H1 (cell line): Measurements from ENCODE around the gene SLC4A11. TPM values are rescaled to one million over a fixed set of nuclear protein-coding genes. Genes with fewer than 3 reads are reported as not detected.

Experiments
- CTCF ChIA-PET: fragments of 300-600 bp; sonication (Branson Sonifier 250); formaldehyde crosslinking; loops from one replicate; lab custom pipeline; 2021; ENCODE audit not compliant: partially characterized antibody; lab: Charles Lee
- POLR2A ChIA-PET: fragments of 300-600 bp; sonication (Branson Sonifier 250); formaldehyde crosslinking; loops from one replicate; lab custom pipeline; 2021; ENCODE audit warnings: inconsistent platforms; ENCODE audit not compliant: partially characterized antibody; lab: Charles Lee
- DNase-seq, 2 experiments: peaks; one replicate each; pipeline versions ENCODE4 v3.0.0 to v3.0.0-alpha.2; 2010 to 2022; ENCODE audit warnings: low spot score in 2 of 2, low read depth in 1 of 2, mixed read lengths in 1 of 2
- FAIRE-seq: peaks from 2 replicates; lab custom pipeline; 2011; peaks lifted over from hg19 to GRCh38; lab: Jason Lieb, UNC
- H2AFZ ChIP-seq: 2 replicates; pipeline ENCODE4 v1.8.1; 2012; ENCODE audit warnings: low read length, inconsistent platforms
- H2AK5ac ChIP-seq: 2 replicates; pipeline ENCODE4 v1.6.1; 2013; ENCODE audit warnings: low read depth, low read length
- H2BK120ac ChIP-seq: replicated peaks from 2 replicates; pipeline ENCODE3; 2013; ENCODE audit warnings: low read depth, low read length, inconsistent platforms
- H2BK12ac ChIP-seq: 2 replicates; pipeline ENCODE4 v1.6.1; 2013; ENCODE audit warnings: low read depth, low read length
- H2BK15ac ChIP-seq: 2 replicates; pipeline ENCODE4 v1.6.1; 2013; ENCODE audit warnings: low read length
- H2BK20ac ChIP-seq: 2 replicates; pipeline ENCODE4 v1.6.1; 2013; ENCODE audit warnings: low read length
- H2BK5ac ChIP-seq: 2 replicates; pipeline ENCODE4 v1.6.1; 2013; ENCODE audit warnings: low read depth, low read length
- H3K14ac ChIP-seq: 2 replicates; pipeline ENCODE4 v1.6.1; 2013; ENCODE audit warnings: inconsistent platforms; ENCODE audit not compliant: insufficient read length
- H3K18ac ChIP-seq: 2 replicates; pipeline ENCODE4 v1.6.1; 2013; ENCODE audit warnings: low read length; ENCODE audit errors: extremely low read depth
- H3K23ac ChIP-seq: 2 replicates; pipeline ENCODE4 v1.6.1; 2013; ENCODE audit warnings: inconsistent platforms; ENCODE audit not compliant: insufficient read length
- H3K23me2 ChIP-seq: 2 replicates; pipeline ENCODE4 v1.6.1; 2013; ENCODE audit warnings: low read depth, low read length
- H3K27ac ChIP-seq: 2 replicates; pipeline ENCODE4 v1.6.1; 2011; ENCODE audit warnings: low read depth, low read length, inconsistent platforms
- H3K27me3 ChIP-seq, 4 experiments: replicated peaks in 1 of 4; 1 replicate in 1 of 4; 2 replicates in 3 of 4; pipeline versions ENCODE4 v1.6.1 to v1.8.1; 2011 to 2013; ENCODE audit warnings: low read length in 3 of 4, mild to moderate bottlenecking in 3 of 4, inconsistent platforms in 2 of 4, mixed read lengths in 2 of 4, moderate library complexity in 1 of 4; ENCODE audit not compliant: control insufficient read depth in 3 of 4, insufficient read depth in 3 of 4; ENCODE audit errors: extremely low read depth in 1 of 4
- H3K36me3 ChIP-seq, 4 experiments: 2 replicates each; pipeline versions ENCODE4 v1.6.1 to v1.8.1; 2011 to 2013; ENCODE audit warnings: mild to moderate bottlenecking in 4 of 4, low read length in 3 of 4, moderate library complexity in 2 of 4, control low read depth in 1 of 4, inconsistent platforms in 1 of 4; ENCODE audit not compliant: insufficient read depth in 4 of 4, control insufficient read depth in 2 of 4
- H3K4ac ChIP-seq: replicated peaks from 2 replicates; pipeline ENCODE3; 2013; ENCODE audit warnings: low read length, low read depth, mixed read lengths, inconsistent platforms; ENCODE audit not compliant: insufficient read length
- H3K4me1 ChIP-seq, 4 experiments: replicated peaks in 1 of 4; 1 replicate in 1 of 4; 2 replicates in 3 of 4; pipeline versions ENCODE4 v1.6.1 to v1.8.1; 2011 to 2013; ENCODE audit warnings: low read length in 3 of 4, inconsistent platforms in 2 of 4, mixed read lengths in 1 of 4; ENCODE audit not compliant: insufficient read depth in 4 of 4, control insufficient read depth in 3 of 4
- H3K4me2 ChIP-seq, 2 experiments: 2 replicates each; pipeline versions ENCODE4 v1.6.1 to v1.8.1; 2011 to 2013; ENCODE audit warnings: low read depth in 2 of 2, low read length in 2 of 2, control low read depth in 1 of 2, inconsistent platforms in 1 of 2, mild to moderate bottlenecking in 1 of 2; ENCODE audit not compliant: insufficient read depth in 1 of 2
- H3K4me3 ChIP-seq, 4 experiments: fragments of 200-600, 300-600 bp in 1 of 4; sonication (generic), shearing (Covaris generic), sonication (Bioruptor Twin) in 1 of 4; 2 replicates each; pipeline versions ENCODE4 v1.5.1 to v1.8.1; 2011 to 2016; ENCODE audit warnings: low read length in 4 of 4, low read depth in 3 of 4, control low read depth in 2 of 4, inconsistent platforms in 2 of 4, mild to moderate bottlenecking in 2 of 4, mixed read lengths in 1 of 4, moderate library complexity in 1 of 4; ENCODE audit not compliant: insufficient read depth in 2 of 4; ENCODE audit errors: extremely low read depth in 1 of 4
- H3K56ac ChIP-seq: replicated peaks from 2 replicates; pipeline ENCODE3; 2013; ENCODE audit warnings: low read depth, mild to moderate bottlenecking, mixed read lengths, low read length, inconsistent platforms; ENCODE audit not compliant: insufficient read length
- H3K79me1 ChIP-seq: 2 replicates; pipeline ENCODE4 v1.6.1; 2013; ENCODE audit warnings: low read depth, low read length, control low read depth
- H3K79me2 ChIP-seq, 2 experiments: 2 replicates each; pipeline versions ENCODE4 v1.6.1 to v1.8.1; 2012 to 2013; ENCODE audit warnings: low read length in 2 of 2, mild to moderate bottlenecking in 2 of 2, inconsistent platforms in 1 of 2; ENCODE audit not compliant: insufficient read depth in 2 of 2, control insufficient read depth in 1 of 2
- H3K9ac ChIP-seq, 4 experiments: replicated peaks in 1 of 4; 1 replicate in 1 of 4; 2 replicates in 3 of 4; pipeline versions ENCODE4 v1.6.1 to v1.8.1; 2011 to 2013; ENCODE audit warnings: low read depth in 3 of 4, low read length in 3 of 4, control low read depth in 2 of 4, mild to moderate bottlenecking in 2 of 4, moderate library complexity in 2 of 4, inconsistent platforms in 1 of 4; ENCODE audit errors: extremely low read depth in 1 of 4
- H3K9me3 ChIP-seq, 2 experiments: 2 replicates each; pipeline versions ENCODE4 v1.6.1 to v1.8.1; 2012 to 2013; ENCODE audit warnings: mild to moderate bottlenecking in 2 of 2, moderate library complexity in 2 of 2, control low read depth in 1 of 2, inconsistent platforms in 1 of 2, low read depth in 1 of 2, low read length in 1 of 2, mixed read lengths in 1 of 2; ENCODE audit not compliant: insufficient read depth in 2 of 2
- H4K20me1 ChIP-seq, 2 experiments: replicated peaks in 1 of 2; 2 replicates each; pipeline versions ENCODE3 to v1.8.1; 2011 to 2013; ENCODE audit warnings: inconsistent platforms in 2 of 2, low read length in 2 of 2, mild to moderate bottlenecking in 1 of 2; ENCODE audit not compliant: insufficient read depth in 2 of 2, control insufficient read depth in 1 of 2
- H4K5ac ChIP-seq: 2 replicates; pipeline ENCODE4 v1.6.1; 2013; ENCODE audit warnings: low read length, low read depth, mixed read lengths, inconsistent platforms; ENCODE audit not compliant: insufficient read length
- H4K8ac ChIP-seq: 2 replicates; pipeline ENCODE4 v1.8.0; 2013; ENCODE audit warnings: mild to moderate bottlenecking, moderate library complexity, low read length, inconsistent platforms; ENCODE audit not compliant: insufficient read depth; ENCODE audit errors: extremely low read depth
- H4K91ac ChIP-seq: replicated peaks from 2 replicates; pipeline ENCODE3; 2013; ENCODE audit warnings: low read length, mixed read lengths, inconsistent platforms; ENCODE audit not compliant: insufficient read length
- ASH2L ChIP-seq: fragments of 200-600, 300-600 bp; sonication (generic); IDR thresholded peaks from one replicate; pipeline ENCODE4 v1.7.1; 2017; ENCODE audit warnings: low read length
- CTBP2 ChIP-seq: IDR thresholded peaks from 2 replicates; pipeline ENCODE4 v1.7.0; 2011; ENCODE audit warnings: borderline replicate concordance, mild to moderate bottlenecking, moderate library complexity, mixed read lengths, low read length; ENCODE audit not compliant: insufficient read depth, insufficient read length
- RAD21 ChIP-seq, 2 experiments: IDR thresholded peaks in 1 of 2; conservative IDR thresholded peaks in 1 of 2; 2 replicates each; pipeline ENCODE4 v1.6.1; 2011; ENCODE audit warnings: low read depth in 2 of 2, low read length in 2 of 2, improper control_type of control experiment in 1 of 2, inconsistent platforms in 1 of 2, mild to moderate bottlenecking in 1 of 2, moderate library complexity in 1 of 2
- SRF ChIP-seq: IDR thresholded peaks from 2 replicates; pipeline ENCODE4 v1.6.1; 2011; ENCODE audit warnings: mild to moderate bottlenecking, low read depth, low read length, moderate library complexity
- WGBS, 2 experiments: shearing (Covaris generic) in 1 of 2; methylation state at CpG; one replicate each; pipeline versions ENCODE4 v1.1.6 to v1.1.7; 2013 to 2015; ENCODE audit warnings: low lambda C conversion rate in 2 of 2, mixed read lengths in 2 of 2, inconsistent platforms in 1 of 2, low coverage in 1 of 2, missing lambda C conversion rate in 1 of 2; ENCODE audit not compliant: insufficient replicate concordance in 2 of 2, insufficient coverage in 1 of 2, insufficient read length in 1 of 2; ENCODE audit errors: extremely low coverage in 1 of 2, missing lambda C conversion rate in 1 of 2; 5-methylcytosine and 5-hydroxymethylcytosine counted together
- polyA plus RNA-seq, 7 experiments: library from polyadenylated mRNA; depleted of rRNA in 3 of 7; stranded (reverse) in 5 of 7; unstranded in 2 of 7; fragments of >200 nt in 5 of 7; fragments of 200-250 nt in 2 of 7; gene quantifications; 1 replicate in 5 of 7; 2 replicates in 1 of 7; 4 replicates in 1 of 7; pipeline versions ENCODE4 v1.2.1 to v1.2.3, GENCODE V29; 2011 to 2013; ENCODE audit warnings: missing spikeins in 2 of 7, mixed read lengths in 2 of 7
- total RNA-seq: library from RNA; stranded (reverse); fragmentation: NEBNext Ultra II Directional; extraction: Animal tissue kit (Norgen Biotek cat#: 25700); gene quantifications from 2 replicates; pipeline ENCODE4 v1.2.1, GENCODE V29; 2021

The SLC4A11 gene
- total and polyA plus RNA-seq, 2 of the 8 experiments (the other 6 are each of a cell fraction or from before 2014, with no cell fraction given), result 11.9 to 32.3 TPM

GRCh38 chr20:3242172-3242692, 3.2 kb upstream of the SLC4A11 start:
- peaks cover 0 to 9% of the 10 kb centered on the region in 2 experiments for H4K20me1 ChIP-seq
- H3K36me3 ChIP-seq, result no peaks in the 10 kb centered on the region
- no peak overlapping the region for H3K14ac ChIP-seq
- H3K23ac ChIP-seq, result no peak overlapping the region
- H3K4me2 ChIP-seq, result no peak overlapping the region
- H3K4ac ChIP-seq, result no peak overlapping the region
- no peak overlapping the region for H4K91ac ChIP-seq
- CTCF ChIA-PET, result interaction anchor here (0.6 to 6.2 kb wide), 3 partner anchors 8 to 179 kb away, joined by 3 to 47 read pairs (median 4); no protein-coding TSS in a partner anchor
- H2BK15ac ChIP-seq, result no peak overlapping the region
- H2BK20ac ChIP-seq, result no peak overlapping the region
- no peaks in the 10 kb centered on the region for H3K79me2 ChIP-seq
- no peak overlapping the region for H2BK5ac ChIP-seq
- no peaks in the 10 kb centered on the region for H3K79me1 ChIP-seq
- no peak overlapping the region for H4K5ac ChIP-seq
- FAIRE-seq, result no peak
- no peak overlapping the region for H3K9ac ChIP-seq
- 95% methylated on average over 6 of the region's 6 CpGs; no CpG with 5 or more reads in 1 of the 2 experiments for WGBS, 2 experiments
- H2BK120ac ChIP-seq, result no peak overlapping the region
- H2AFZ ChIP-seq, result no peak overlapping the region
- no peak overlapping the region for H4K8ac ChIP-seq
- H3K4me1 ChIP-seq, result peaks cover 0 to 19% (median 7%) of the 10 kb centered on the region in 4 experiments; a peak in 6 of 7 replicates
- H3K56ac ChIP-seq, result no peak overlapping the region
- no peak overlapping the region for H3K4me3 ChIP-seq
- peaks cover 11 to 34% (median 28%) of the 10 kb centered on the region in 4 experiments for H3K27me3 ChIP-seq
- POLR2A ChIA-PET, result interaction anchor here (0.8 to 4.5 kb wide), 4 partner anchors 10 to 58 kb away, joined by 3 to 61 read pairs (median 4); no protein-coding TSS in a partner anchor
- DNase-seq, result no peak
- no peak overlapping the region for H3K27ac ChIP-seq
- no peaks in the 10 kb centered on the region for H3K9me3 ChIP-seq
- no peak overlapping the region for H2AK5ac ChIP-seq
- peaks cover 16% of the 10 kb centered on the region; the same call in 1 of the 2 replicates for H3K23me2 ChIP-seq
- no peak overlapping the region for H3K18ac ChIP-seq
- H2BK12ac ChIP-seq, result no peak overlapping the region
- TF ChIP-seq SRF (no peak), ASH2L (no peak), RAD21 (IDR thresholded peaks at IDR 0.05 in 1 of 2, conservative IDR thresholded peaks at IDR 0.05 in 1 of 2; ENCODE audit: low read depth in 2 of 2, low read length in 2 of 2) (no peak), CTBP2 (no peak)
